ENCODE results near the gene CARMIL1.

Gene CARMIL1

DNA sequence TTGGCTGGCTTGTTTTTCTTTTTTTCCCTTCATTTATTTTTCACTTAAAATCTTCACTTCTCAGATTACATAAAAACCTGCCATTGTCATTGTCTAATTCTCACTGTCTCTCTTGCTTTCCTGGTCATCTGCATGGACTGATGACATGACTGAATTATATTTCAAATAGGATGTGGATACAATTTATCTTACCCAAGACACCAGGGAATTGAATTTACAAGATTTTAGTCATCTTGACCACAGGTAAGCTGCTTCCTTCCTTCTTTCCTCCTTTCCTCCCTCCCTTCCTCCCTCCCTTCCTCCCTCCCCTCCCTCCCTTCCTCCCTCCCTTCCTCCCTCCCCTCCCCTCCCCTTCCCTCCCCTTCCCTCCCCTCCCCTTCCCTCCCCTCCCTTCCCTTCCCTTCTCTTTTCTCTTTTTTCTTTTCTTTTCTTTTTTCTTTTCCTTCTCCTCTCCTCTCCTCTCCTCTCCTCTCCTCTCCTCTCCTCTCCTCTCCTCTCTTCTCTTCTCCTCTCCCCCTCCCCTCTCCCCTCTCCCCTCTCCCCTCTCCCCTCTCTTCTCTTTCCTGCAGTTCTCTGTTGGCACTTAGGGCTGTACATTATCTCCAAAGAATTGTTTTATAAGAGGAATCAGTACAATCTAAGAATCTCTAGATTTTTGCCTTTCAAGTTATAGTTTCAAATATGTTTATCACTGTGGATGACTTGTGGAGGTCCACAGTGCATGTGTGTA lies 171.5 kb downstream of the CARMIL1 start:
- no peak for DNase-seq

DNA sequence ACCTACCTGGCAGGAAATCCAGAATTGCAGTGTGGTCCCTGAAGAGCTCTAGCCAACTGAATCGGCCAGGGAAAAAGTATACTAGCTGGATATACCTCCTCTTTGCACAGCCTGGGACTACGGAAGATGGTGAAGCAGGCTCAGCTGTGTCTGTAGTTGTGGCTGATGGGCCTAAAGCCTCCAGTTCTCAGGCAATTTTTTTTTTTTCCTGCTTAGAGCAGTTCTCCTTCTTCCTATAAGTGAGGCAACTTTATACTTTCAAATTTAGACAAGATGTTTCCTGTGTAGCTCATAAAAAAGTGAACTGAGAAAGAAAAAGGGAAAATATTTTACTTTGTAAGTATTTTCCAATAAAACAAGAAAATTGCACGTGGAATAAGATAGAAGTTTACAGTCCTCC lies 172.9 kb downstream of the CARMIL1 start:
- DNase-seq, result no peak

DNA sequence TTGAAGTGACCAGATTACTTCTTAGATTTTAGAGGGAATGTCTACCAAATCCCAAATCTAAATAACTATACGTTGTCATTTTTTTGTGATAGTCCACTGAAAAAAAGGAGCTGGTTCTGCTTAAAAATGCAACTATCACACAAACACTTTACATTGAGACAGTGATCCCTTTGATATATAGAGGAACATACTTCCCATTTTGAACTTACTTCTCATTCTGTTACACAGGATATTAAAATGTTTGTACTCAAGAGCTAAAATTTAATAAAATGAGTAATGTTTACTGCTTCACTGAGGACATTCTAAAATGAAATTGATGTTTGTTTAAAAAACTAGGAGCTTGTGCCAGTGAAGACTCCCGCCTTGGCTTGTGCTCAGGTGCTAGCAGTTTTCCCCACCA lies 174.1 kb downstream of the CARMIL1 start:
- no peak for DNase-seq

- DNase-seq, result no peak
These were observed 175.0 kb downstream of the CARMIL1 start for GRCh38 chr6:25454136-25454535.

DNA sequence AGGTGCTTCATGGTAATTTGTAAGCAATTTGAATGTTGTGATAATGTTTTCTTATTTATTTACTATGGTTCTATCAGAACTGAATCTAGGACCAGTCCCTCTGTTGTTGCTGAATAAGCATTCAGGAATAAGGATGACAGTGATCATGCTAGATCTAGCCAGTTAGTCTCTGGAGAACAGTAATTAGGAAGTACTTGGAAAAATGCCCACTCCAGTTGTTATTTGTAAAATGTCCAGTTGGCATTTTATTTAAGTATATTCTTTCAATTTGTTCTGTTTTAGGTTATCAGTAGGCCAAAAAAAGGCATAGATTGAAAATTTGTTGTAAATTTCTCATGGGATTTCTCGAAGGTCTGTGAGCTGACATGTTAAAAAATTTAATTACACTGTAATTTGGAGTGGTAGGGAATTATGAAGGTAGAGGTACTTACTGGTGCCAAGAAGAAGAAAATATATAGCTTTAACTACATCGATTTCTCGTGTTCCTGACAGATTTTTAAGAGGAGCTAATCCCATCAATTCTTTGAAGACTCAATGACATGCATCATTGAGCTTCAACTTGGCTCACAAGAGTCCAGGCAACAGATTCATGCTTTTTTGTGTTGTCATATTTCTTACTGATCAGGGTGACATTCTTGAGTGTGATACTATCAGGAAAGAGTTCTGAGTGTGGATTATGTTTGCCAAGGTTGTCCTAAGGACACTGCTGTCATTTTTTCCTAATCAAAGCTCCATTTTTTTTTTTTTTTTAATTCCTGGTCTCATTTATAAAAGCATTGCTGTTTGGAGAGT lies 177.3 kb downstream of the CARMIL1 start:
- no peak for DNase-seq

GRCh38 chr6:25457516-25457915 lies 178.3 kb downstream of the CARMIL1 start:
- DNase-seq, result peak; percentile 28

- DNase-seq, result peak; percentile 83
These were observed 179.3 kb downstream of the CARMIL1 start for GRCh38 chr6:25458485-25458884.

- DNase-seq, result no peak
These were observed 183.2 kb downstream of the CARMIL1 start for GRCh38 chr6:25462235-25462897.

- DNase-seq, result no peak
These were observed 184.3 kb downstream of the CARMIL1 start for GRCh38 chr6:25463441-25463840.

DNA sequence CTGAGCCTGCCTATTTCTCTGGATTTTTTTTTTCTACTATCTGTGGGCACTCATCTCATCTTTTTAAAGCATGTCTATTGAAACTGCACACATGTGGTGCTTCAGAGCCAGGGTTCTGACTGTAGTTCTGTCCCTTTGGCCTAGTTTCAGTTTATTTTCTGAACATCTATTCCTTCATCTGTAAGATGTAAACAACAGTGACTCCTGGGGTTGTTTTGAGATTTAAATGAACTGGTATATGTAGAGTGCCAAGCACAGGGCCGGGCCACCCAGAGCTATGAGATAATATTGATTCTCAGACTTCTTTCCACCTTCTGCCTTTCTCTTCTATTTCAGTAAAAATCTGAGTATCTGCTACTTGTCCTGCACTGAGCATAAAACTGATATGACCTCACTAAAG lies 185.1 kb downstream of the CARMIL1 start:
- no peak for DNase-seq

- no peak for DNase-seq
These were observed 186.8 kb downstream of the CARMIL1 start for GRCh38 chr6:25465941-25466340.

GRCh38 chr6:25468881-25469280 lies 189.7 kb downstream of the CARMIL1 start:
- DNase-seq, result no peak

- no peak for DNase-seq
These were observed 190.7 kb downstream of the CARMIL1 start for GRCh38 chr6:25469797-25470388.

DNA sequence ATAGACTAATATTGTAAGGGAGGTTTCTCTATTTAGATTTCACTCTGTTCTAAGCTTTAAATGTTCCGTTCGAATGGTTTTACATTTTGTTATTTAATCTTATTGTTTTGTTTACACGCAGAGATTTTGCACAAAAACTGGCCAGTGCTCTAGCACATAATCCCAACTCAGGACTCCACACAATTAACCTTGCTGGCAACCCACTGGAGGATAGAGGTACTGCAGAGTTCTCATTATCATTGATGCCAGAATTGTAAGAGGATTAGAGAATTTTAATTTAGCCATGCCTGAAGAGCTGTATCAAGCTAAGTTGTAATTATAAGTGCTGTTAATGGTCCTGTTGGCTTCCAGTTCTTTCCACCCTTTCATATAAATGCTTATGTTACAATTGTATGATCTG lies 193.1 kb downstream of the CARMIL1 start:
- DNase-seq, result no peak

- no peak for DNase-seq
These were observed 193.7 kb downstream of the CARMIL1 start for GRCh38 chr6:25472906-25473305.

DNA sequence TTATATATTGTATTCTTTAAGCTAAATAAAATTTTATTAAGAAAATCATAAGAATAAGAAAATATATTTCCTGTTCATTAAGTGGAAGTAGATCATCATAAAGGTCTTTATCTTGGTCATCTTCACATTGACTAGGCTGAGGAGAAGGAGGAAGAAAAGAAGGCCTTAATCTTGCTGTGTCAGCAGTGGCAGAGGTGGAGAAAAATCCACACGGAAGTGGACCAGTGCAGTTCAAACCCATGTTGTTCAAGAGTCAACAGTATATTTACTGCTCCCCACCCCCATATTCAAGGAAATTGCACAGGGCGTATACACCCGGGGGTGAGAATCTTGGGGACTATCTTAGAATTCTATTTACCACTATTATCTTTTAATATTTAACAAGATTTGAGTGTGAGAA lies 194.3 kb downstream of the CARMIL1 start:
- DNase-seq, result no peak

DNA sequence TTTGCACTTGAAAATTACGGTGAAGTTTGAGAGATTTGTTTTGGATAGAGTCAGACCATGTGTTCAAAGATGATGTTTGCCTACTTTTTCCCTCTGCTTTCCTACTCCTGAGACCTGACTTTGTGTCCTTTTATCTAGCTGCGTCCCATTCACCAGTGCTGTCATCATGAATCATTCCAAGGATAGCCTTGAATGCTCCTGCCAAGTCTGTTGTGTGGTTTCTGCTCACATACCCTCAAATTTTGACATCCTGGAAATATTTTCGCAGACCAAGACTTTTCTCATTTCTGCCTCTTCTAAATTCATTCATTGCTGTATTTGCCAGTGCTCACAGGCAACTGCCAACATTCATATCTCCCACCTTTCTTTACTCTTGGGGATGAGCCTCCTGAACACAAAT lies 197.0 kb downstream of the CARMIL1 start:
- peak; percentile 12 for DNase-seq

DNA sequence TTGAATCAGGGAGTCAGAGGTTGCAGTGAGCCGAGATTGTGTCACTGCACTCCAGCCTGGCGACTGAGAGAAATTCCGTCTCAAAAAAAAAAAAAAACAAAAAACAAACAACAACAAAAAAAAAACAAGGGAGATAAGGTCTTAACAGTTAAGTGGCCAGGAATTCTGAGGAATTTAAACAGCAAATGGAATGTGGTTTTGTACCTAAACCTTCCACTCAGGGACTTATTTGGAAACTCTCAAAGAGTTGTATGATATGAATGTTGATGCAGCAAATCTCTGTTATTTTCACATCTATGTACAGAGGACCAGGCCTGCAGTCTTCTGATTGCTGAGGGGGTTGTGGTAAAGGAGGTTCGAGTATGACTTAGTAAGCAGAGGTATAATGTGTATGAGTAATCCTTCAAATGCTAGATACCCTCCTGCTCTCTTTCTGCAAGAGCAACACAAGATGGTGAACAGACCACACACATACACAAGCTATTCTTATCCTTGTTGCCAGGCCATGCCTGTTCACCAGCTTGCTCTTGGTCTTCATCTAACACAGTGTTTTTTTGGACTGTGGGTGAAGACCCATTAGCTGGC lies 197.9 kb downstream of the CARMIL1 start:
- DNase-seq, result peak; percentile 53

DNA sequence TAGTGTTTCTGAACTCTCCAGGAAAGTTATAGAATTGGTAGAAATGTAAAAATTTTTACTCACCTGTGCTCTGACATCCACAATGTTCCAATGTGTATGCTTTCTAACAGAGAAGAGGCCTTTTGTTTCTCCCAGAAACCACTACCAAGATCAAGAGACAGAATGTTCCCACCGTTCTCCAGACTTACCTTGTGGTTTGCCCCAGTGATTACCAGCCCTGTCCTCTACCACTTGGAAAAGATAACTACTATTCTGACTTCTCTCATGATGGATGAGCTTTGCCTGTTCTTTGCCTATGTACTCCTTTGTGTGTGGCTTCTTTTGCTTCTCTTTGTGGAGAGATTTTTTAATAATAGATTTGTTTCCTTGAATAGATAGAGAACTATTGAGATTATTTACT lies 199.8 kb downstream of the CARMIL1 start:
- no peak for DNase-seq

DNA sequence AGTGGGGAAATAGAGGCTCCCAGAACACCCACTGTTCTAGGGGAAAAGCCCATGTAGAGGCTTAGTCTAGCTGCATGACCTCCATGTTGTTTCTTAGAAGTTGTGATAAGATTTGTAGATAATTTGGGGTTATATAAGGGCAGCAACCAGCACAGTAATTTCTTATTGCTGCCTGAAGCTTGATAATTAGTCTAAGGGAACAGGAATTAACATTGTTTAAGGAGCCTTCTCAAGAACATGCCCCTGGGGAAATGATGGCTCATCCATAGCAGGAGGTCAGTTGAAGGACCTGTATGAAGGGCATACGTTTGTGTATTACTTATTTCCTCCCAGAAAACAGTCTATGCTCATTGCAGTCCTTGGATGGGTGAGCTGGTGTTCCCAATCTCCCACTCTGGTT lies 202.1 kb downstream of the CARMIL1 start:
- no peak for DNase-seq

GRCh38 chr6:25482996-25483395 lies 203.8 kb downstream of the CARMIL1 start:
- DNase-seq, result no peak

DNA sequence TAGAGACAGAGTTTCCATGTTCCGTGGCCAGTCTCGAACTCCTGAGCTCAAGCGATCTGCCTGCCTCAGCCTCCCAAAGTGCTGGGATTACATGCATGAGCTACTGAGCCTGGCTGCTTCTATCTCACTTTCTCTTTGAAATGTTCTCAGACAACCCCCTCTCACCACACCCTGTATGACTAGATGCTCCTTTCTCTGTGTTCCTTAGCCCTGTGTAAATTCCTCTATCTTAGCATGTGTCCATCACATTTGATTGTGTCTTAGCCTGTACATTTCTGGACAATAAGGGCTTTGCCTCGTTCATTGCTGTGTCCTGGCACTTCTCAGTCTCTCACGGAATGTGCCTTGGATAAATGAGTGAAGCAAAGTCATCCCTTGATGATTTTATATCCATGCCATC lies 204.8 kb downstream of the CARMIL1 start:
- DNase-seq, result no peak

- no peak for DNase-seq
These were observed 205.7 kb downstream of the CARMIL1 start for GRCh38 chr6:25484900-25485299.
